Neural progenitor cell (in vitro differentiated cells): Measurements from ENCODE around the gene ARL15. TPM values are rescaled to one million over a fixed set of nuclear protein-coding genes. Genes with fewer than 3 reads are reported as not detected.

Experiments used
- DNase-seq: peaks from one replicate; pipeline ENCODE4 v3.0.0-alpha.2; 2016; ENCODE audit warnings: low spot score
- H2AFZ ChIP-seq: fragments of 200-600 bp; sonication (generic); replicated peaks from 2 replicates; pipeline ENCODE4 v1.6.1; 2016; ENCODE audit warnings: antibody characterized with exemption
- H3F3A ChIP-seq: fragments of 200-600 bp; sonication (generic); 2 replicates; pipeline ENCODE4 v1.6.1; 2016; ENCODE audit warnings: antibody characterized with exemption, low read depth
- H3K27ac ChIP-seq: fragments of 200-600 bp; sonication (generic); 2 replicates; pipeline ENCODE4 v1.5.1; 2016; ENCODE audit warnings: mild to moderate bottlenecking
- H3K27me3 ChIP-seq: fragments of 200-600 bp; sonication (generic); 2 replicates; pipeline ENCODE4 v1.6.1; 2016; ENCODE audit warnings: mild to moderate bottlenecking, moderate library complexity
- H3K36me3 ChIP-seq: fragments of 200-600 bp; sonication (generic); 2 replicates; pipeline ENCODE4 v1.5.1; 2016
- H3K4me1 ChIP-seq: fragments of 200-600 bp; sonication (generic); 2 replicates; pipeline ENCODE4 v1.6.1; 2016; ENCODE audit warnings: mixed run types
- H3K4me2 ChIP-seq: fragments of 200-600 bp; sonication (generic); 2 replicates; pipeline ENCODE4 v1.6.1; 2016
- H3K4me3 ChIP-seq: fragments of 200-600 bp; sonication (generic); 2 replicates; pipeline ENCODE4 v1.5.1; 2016
- H3K79me2 ChIP-seq: fragments of 200-600 bp; sonication (generic); 2 replicates; pipeline ENCODE4 v1.6.1; 2016; ENCODE audit warnings: low read depth
- H3K9ac ChIP-seq: fragments of 200-600 bp; sonication (generic); 2 replicates; pipeline ENCODE4 v1.6.1; 2016
- H3K9me3 ChIP-seq: fragments of 200-600 bp; sonication (generic); 2 replicates; pipeline ENCODE4 v1.5.1; 2016; ENCODE audit warnings: low read depth
- H4K20me1 ChIP-seq: fragments of 200-600 bp; sonication (generic); 2 replicates; pipeline ENCODE4 v1.6.1; 2016; ENCODE audit warnings: low read depth
- H3K27ac Mint-ChIP-seq: 3 replicates; pipeline ENCODE4 v1.8.0; 2021; ENCODE audit warnings: mixed read lengths
- H3K27me3 Mint-ChIP-seq: 2 replicates; pipeline ENCODE4 v1.8.0; 2022; ENCODE audit warnings: low read depth, mild to moderate bottlenecking, inconsistent platforms, moderate library complexity, mixed read lengths; ENCODE audit not compliant: insufficient read depth
- H3K36me3 Mint-ChIP-seq: 3 replicates; pipeline ENCODE4 v1.8.0; 2021; ENCODE audit warnings: mixed read lengths
- H3K4me1 Mint-ChIP-seq: 3 replicates; pipeline ENCODE4 v1.8.0; 2021; ENCODE audit warnings: mixed read lengths
- H3K4me3 Mint-ChIP-seq: 3 replicates; pipeline ENCODE4 v1.8.0; 2021; ENCODE audit warnings: mild to moderate bottlenecking, moderate library complexity, mixed read lengths
- H3K9me3 Mint-ChIP-seq: 3 replicates; pipeline ENCODE4 v1.8.0; 2020; ENCODE audit warnings: mixed read lengths
- CTCF ChIP-seq: fragments of 200-600 bp; sonication (generic); IDR thresholded peaks from 2 replicates; pipeline ENCODE4 v1.5.1; 2017; ENCODE audit warnings: antibody characterized with exemption, mild to moderate bottlenecking
- EZH2 ChIP-seq: fragments of 200-600 bp; sonication (generic); IDR thresholded peaks from 2 replicates; pipeline ENCODE4 v1.6.1; 2017; ENCODE audit warnings: antibody characterized with exemption, mild to moderate bottlenecking, moderate library complexity
- EZH2phosphoT487 ChIP-seq: fragments of 200-600 bp; sonication (generic); IDR thresholded peaks from 2 replicates; pipeline ENCODE4 v1.6.1; 2017; ENCODE audit warnings: antibody characterized with exemption
- total RNA-seq: library from RNA; depleted of rRNA; stranded (reverse); fragments of >200 nt; gene quantifications from 2 replicates; pipeline ENCODE4 v1.2.3, GENCODE V29; 2015; ENCODE audit warnings: low replicate concordance

Gene ARL15
- total RNA-seq, 1 donor from 2014 or later = 39.1 TPM

- DNase-seq = no peak
- no peak overlapping the region for H3K27ac ChIP-seq
- H3K4me3 ChIP-seq = no peak overlapping the region
- H3K79me2 ChIP-seq = peaks cover 26% of the 10 kb centered on the region
- H3K9ac ChIP-seq = no peak overlapping the region
- peaks cover 11% of the 10 kb centered on the region for H3K4me1 ChIP-seq
- no peak overlapping the region for H3K4me3 Mint-ChIP-seq
- H3K27me3 ChIP-seq = no peaks in the 10 kb centered on the region
- no peaks in the 10 kb centered on the region for H3F3A ChIP-seq
- H3K4me1 Mint-ChIP-seq = peaks cover 2% of the 10 kb centered on the region
- no peaks in the 10 kb centered on the region for H4K20me1 ChIP-seq
- no peaks in the 10 kb centered on the region for H3K36me3 Mint-ChIP-seq
- H3K9me3 Mint-ChIP-seq = no peaks in the 10 kb centered on the region
- no peak overlapping the region for H3K27ac Mint-ChIP-seq
- TF ChIP-seq EZH2phosphoT487 = no peak
- no peak for TF ChIP-seq EZH2
- no peak for TF ChIP-seq CTCF
- no peaks in the 10 kb centered on the region for H3K9me3 ChIP-seq
- no peaks in the 10 kb centered on the region for H3K36me3 ChIP-seq
- no peak overlapping the region for H3K4me2 ChIP-seq
- H3K27me3 Mint-ChIP-seq = no peaks in the 10 kb centered on the region
- no peak overlapping the region for H2AFZ ChIP-seq
Observed at GRCh38 chr5:54292866-54293265, 17.5 kb downstream of the ARL15 start.

DNA sequence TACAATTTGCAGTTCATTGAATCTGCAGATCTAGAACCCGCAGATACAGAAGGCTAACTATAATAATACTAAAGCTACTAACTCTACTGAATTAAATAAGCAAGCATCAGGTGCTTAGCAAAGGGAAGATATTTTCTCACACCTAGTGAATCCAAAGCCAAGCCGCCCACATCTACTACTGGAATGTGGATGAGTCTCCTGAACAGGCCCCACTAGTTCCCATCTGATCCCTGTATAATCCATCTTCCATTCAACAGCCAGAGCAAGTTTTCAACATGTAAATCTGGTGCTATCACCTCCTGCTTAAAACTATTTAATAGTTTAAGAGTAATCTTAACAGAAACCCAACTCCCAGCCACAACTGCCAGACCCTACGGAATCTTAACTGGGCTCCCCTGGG is 18.9 kb downstream of the ARL15 start:
- H3K9me3 ChIP-seq = no peaks in the 10 kb centered on the region
- TF ChIP-seq EZH2phosphoT487 = no peak
- no peak for TF ChIP-seq CTCF
- no peak for TF ChIP-seq EZH2
- H4K20me1 ChIP-seq = no peaks in the 10 kb centered on the region
- peaks cover 22% of the 10 kb centered on the region for H3K79me2 ChIP-seq
- DNase-seq = no peak
- Mint-ChIP-seq H3K4me1 (no peaks in the 10 kb centered on the region), H3K4me3 (no peak overlapping the region), H3K36me3 (peaks cover 2% of the 10 kb centered on the region), H3K27me3 (no peaks in the 10 kb centered on the region), H3K9me3 (peaks cover 4% of the 10 kb centered on the region), H3K27ac (no peak overlapping the region)
- no peaks in the 10 kb centered on the region for H3K36me3 ChIP-seq
- H3K9ac ChIP-seq = no peak overlapping the region
- H3K27me3 ChIP-seq = no peaks in the 10 kb centered on the region
- H3F3A ChIP-seq = no peaks in the 10 kb centered on the region
- no peak overlapping the region for H2AFZ ChIP-seq
- peaks cover 6% of the 10 kb centered on the region for H3K4me1 ChIP-seq
- no peak overlapping the region for H3K4me3 ChIP-seq
- H3K27ac ChIP-seq = no peak overlapping the region
- no peak overlapping the region for H3K4me2 ChIP-seq

DNA sequence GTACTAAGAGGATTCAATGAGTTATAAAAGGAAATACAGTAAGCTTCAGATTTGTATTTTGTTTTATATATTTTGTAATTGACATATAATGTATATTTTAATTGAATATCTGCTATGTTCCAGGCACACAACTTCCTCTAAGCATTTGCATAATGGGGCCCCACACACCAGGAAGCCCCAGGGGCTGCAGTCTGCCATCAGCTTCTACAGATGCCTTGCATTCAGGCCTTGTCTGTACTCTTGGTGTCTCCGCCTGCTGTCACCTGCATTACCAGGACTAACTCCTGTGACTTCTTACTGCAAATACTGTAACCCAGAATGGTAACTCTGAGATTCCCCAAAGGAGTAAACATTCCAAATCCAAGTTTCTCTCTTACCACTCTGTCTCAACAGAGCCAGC is 20.6 kb downstream of the ARL15 start:
- peaks cover 2% of the 10 kb centered on the region for H3K36me3 Mint-ChIP-seq
- H3K9me3 Mint-ChIP-seq = peaks cover 11% of the 10 kb centered on the region
- H3K27me3 Mint-ChIP-seq = no peaks in the 10 kb centered on the region
- no peaks in the 10 kb centered on the region for H3K9me3 ChIP-seq
- DNase-seq = no peak
- H3K4me1 Mint-ChIP-seq = no peaks in the 10 kb centered on the region
- no peak overlapping the region for H3K4me3 ChIP-seq
- H3K79me2 ChIP-seq = peaks cover 20% of the 10 kb centered on the region
- H4K20me1 ChIP-seq = no peaks in the 10 kb centered on the region
- H3K36me3 ChIP-seq = no peaks in the 10 kb centered on the region
- H2AFZ ChIP-seq = no peak overlapping the region
- no peak overlapping the region for H3K4me2 ChIP-seq
- no peak overlapping the region for H3K9ac ChIP-seq
- H3K4me1 ChIP-seq = peaks cover 14% of the 10 kb centered on the region
- TF ChIP-seq CTCF (no peak), EZH2 (no peak), EZH2phosphoT487 (no peak)
- H3F3A ChIP-seq = no peaks in the 10 kb centered on the region
- H3K27ac Mint-ChIP-seq = no peak overlapping the region
- H3K27me3 ChIP-seq = no peaks in the 10 kb centered on the region
- no peak overlapping the region for H3K27ac ChIP-seq
- H3K4me3 Mint-ChIP-seq = no peak overlapping the region
